Fibroblast of lung (primary cell): ENCODE results near the gene KDM2A. TPM values are rescaled to one million over a fixed set of nuclear protein-coding genes. Genes with fewer than 3 reads are reported as not detected.

Source experiments
- DNase-seq, 2 donors: peaks; one replicate each; pipeline versions ENCODE4 v3.0.0 to v3.0.0-alpha.2; 2010; ENCODE audit warnings: low read depth in 2 of 2
- H2AFZ ChIP-seq: 2 replicates; pipeline ENCODE4 v1.5.1; 2012; ENCODE audit warnings: low read length, control low read depth, inconsistent platforms
- H3K27ac ChIP-seq: 2 replicates; pipeline ENCODE4 v1.5.1; 2011; ENCODE audit warnings: low read length, control low read depth; ENCODE audit not compliant: insufficient read depth
- H3K27me3 ChIP-seq: 2 replicates; pipeline ENCODE4 v1.5.1; 2011; ENCODE audit warnings: mild to moderate bottlenecking, low read length; ENCODE audit not compliant: control insufficient read depth, insufficient read depth
- H3K36me3 ChIP-seq: 2 replicates; pipeline ENCODE4 v1.5.1; 2011; ENCODE audit warnings: low read length; ENCODE audit not compliant: control insufficient read depth, insufficient read depth
- H3K4me1 ChIP-seq: 2 replicates; pipeline ENCODE4 v1.5.1; 2011; ENCODE audit warnings: low read length; ENCODE audit not compliant: control insufficient read depth, insufficient read depth; ENCODE audit errors: extremely low read depth
- H3K4me2 ChIP-seq: 2 replicates; pipeline ENCODE4 v1.5.1; 2011; ENCODE audit warnings: low read length, control low read depth; ENCODE audit not compliant: insufficient read depth; ENCODE audit errors: extremely low read depth
- H3K4me3 ChIP-seq, 4 experiments: fragments of 200-600 bp in 1 of 4; sonication (generic) in 1 of 4; replicated peaks in 1 of 4; 2 replicates each; pipeline ENCODE4 v1.5.1; 2011 to 2016; ENCODE audit warnings: low read length in 4 of 4, low read depth in 3 of 4, mild to moderate bottlenecking in 3 of 4, control low read depth in 2 of 4, inconsistent platforms in 1 of 4, mixed read lengths in 1 of 4; ENCODE audit not compliant: insufficient read depth in 1 of 4; ENCODE audit errors: control extremely low read depth in 1 of 4
- H3K79me2 ChIP-seq: 2 replicates; pipeline ENCODE4 v1.5.1; 2012; ENCODE audit warnings: mild to moderate bottlenecking, low read length, inconsistent platforms; ENCODE audit not compliant: control insufficient read depth, insufficient read depth
- H3K9ac ChIP-seq: 2 replicates; pipeline ENCODE4 v1.5.1; 2011; ENCODE audit warnings: mild to moderate bottlenecking, low read length, control low read depth; ENCODE audit not compliant: insufficient read depth
- H3K9me3 ChIP-seq: 2 replicates; pipeline ENCODE4 v1.5.1; 2012; ENCODE audit warnings: low read depth, low read length; ENCODE audit not compliant: control insufficient read depth, insufficient read depth
- H4K20me1 ChIP-seq: 2 replicates; pipeline ENCODE4 v1.5.1; 2011; ENCODE audit warnings: low read length; ENCODE audit not compliant: control insufficient read depth, insufficient read depth; ENCODE audit errors: extremely low read depth
- EZH2 ChIP-seq: IDR thresholded peaks from 2 replicates; pipeline ENCODE4 v1.5.1; 2012; ENCODE audit warnings: low read length, control low read depth, mild to moderate bottlenecking; ENCODE audit errors: missing control alignments
- polyA plus RNA-seq, 2 donors: library from polyadenylated mRNA; depleted of rRNA in 1 of 2; stranded (reverse) in 1 of 2; unstranded in 1 of 2; fragments of >200 nt; gene quantifications; 2 replicates each; pipeline ENCODE4 v1.2.1, GENCODE V29; 2011 to 2012; ENCODE audit warnings: missing spikeins in 1 of 2
- total RNA-seq: library from RNA; depleted of rRNA; stranded (reverse); fragments of >200 nt; gene quantifications from 2 replicates; pipeline ENCODE4 v1.2.1, GENCODE V29; 2014
- TF ChIP-seq, protein P1 (sequence below), 2 donors: IDR thresholded peaks in 1 of 2; conservative IDR thresholded peaks in 1 of 2; 1 replicate in 1 of 2; 2 replicates in 1 of 2; pipeline ENCODE4 v1.5.1; 2011 to 2012; ENCODE audit warnings: low read length in 2 of 2, control low read depth in 1 of 2, inconsistent platforms in 1 of 2, low read depth in 1 of 2, mild to moderate bottlenecking in 1 of 2

Gene KDM2A
- total and polyA plus RNA-seq, 2 donors (not counting 1 experiment from before 2014, with no cell fraction given) = 36.4 to 42.6 TPM

DNA sequence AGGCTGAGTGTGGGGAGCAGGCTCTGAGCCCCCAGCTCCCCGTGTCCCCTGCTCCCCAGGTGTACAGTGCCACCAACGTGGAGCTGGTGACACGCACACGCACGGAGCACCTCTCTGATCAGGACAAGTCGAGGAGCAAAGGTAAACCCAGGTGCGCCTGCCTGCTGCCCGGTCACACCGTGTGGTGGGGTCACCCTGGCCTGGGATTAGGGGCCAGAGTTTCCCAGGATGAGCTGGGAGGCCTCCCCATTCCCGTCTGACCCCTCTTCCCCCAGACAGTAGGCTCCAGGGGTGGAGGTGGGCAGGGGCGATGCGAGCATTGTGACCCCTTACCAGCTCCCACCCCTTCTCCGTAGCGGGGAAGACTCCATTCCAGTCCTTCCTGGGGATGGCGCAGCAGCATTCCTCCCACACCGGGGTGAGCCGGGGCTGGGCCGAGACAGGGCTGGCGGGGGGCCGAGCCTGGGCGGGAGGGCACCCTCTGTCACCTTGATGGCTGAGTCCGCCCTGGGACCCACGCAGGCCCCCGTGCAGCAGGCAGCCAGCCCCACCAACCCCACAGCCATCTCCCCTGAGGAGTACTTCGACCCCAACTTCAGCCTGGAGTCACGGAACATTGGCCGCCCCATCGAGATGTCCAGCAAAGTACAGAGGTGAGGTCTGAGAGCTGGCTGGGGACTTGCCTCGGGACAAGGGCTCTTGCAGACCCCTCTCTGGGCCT is 180.6 kb downstream of the KDM2A start:
- no peak for TF ChIP-seq EZH2
- TF ChIP-seq, protein P1, sequence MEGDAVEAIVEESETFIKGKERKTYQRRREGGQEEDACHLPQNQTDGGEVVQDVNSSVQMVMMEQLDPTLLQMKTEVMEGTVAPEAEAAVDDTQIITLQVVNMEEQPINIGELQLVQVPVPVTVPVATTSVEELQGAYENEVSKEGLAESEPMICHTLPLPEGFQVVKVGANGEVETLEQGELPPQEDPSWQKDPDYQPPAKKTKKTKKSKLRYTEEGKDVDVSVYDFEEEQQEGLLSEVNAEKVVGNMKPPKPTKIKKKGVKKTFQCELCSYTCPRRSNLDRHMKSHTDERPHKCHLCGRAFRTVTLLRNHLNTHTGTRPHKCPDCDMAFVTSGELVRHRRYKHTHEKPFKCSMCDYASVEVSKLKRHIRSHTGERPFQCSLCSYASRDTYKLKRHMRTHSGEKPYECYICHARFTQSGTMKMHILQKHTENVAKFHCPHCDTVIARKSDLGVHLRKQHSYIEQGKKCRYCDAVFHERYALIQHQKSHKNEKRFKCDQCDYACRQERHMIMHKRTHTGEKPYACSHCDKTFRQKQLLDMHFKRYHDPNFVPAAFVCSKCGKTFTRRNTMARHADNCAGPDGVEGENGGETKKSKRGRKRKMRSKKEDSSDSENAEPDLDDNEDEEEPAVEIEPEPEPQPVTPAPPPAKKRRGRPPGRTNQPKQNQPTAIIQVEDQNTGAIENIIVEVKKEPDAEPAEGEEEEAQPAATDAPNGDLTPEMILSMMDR (conservative IDR thresholded peaks at IDR 0.05 in 1 of 2, IDR thresholded peaks at IDR 0.05 in 1 of 2; ENCODE audit: low read depth in 1 of 2, low read length in 2 of 2) = no peak
- Histone ChIP-seq H2AFZ (no peak overlapping the region), H4K20me1 (no peaks in the 10 kb centered on the region), H3K9me3 (no peaks in the 10 kb centered on the region), H3K27ac (no peak overlapping the region), H3K4me2 (no peak overlapping the region), H3K79me2 (no peaks in the 10 kb centered on the region), H3K9ac (no peak overlapping the region), H3K4me3 (no peak overlapping the region), H3K4me1 (peaks cover 9% of the 10 kb centered on the region), H3K27me3 (no peaks in the 10 kb centered on the region), H3K36me3 (peaks cover 11% of the 10 kb centered on the region)
- DNase-seq = no peak

DNA sequence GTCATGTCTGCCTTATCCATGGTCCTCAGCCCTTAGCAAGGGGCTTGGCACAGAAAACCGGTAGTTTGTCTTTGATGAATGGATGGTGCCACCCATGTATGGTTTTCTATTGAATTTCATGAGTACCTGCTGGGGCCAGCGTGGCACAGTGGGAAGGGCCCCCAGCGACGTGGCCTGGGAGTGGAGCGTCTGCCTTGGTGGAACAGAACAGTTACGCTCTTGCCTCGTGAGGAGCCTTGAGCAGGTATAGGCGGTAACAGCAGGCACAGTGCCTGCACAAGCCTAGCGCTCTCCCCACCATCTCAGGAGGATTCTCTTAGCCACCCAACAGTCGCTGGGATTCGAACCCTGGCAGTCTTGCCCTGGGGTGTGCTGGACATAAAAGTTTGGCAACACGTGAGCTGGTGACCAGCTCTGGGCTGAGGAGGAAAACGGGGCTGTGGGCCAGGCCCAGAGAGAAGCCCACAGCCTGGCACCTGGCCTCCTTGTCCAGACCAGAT is 181.2 kb downstream of the KDM2A start:
- DNase-seq = no peak
- Histone ChIP-seq H3K4me2 (no peak overlapping the region), H3K36me3 (peaks cover 11% of the 10 kb centered on the region)

DNA sequence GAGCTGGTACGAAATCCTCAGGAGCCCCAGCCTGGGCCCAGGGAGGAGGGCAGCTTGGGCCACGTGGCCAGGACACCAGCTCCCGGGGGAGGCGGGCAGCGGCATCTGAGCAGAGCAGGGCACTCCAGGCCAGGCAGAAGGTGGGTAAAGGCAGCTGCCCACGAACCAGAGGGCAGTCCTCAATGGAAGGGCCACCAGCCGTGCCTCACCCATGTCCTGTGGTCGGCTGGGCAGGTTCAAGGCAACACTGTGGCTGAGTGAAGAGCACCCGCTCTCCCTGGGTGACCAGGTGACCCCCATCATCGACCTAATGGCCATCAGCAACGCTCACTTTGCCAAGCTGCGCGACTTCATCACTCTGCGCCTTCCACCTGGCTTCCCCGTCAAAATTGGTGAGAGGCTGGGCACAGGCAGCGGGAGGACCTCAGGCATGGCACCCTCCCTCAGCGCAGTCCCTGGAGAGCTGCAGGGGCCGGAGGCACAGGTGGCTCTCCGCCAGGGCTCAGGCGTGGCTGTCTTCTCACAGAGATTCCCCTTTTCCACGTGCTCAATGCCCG is 181.8 kb downstream of the KDM2A start:
- no peaks in the 10 kb centered on the region for H4K20me1 ChIP-seq
- H3K4me2 ChIP-seq = no peak overlapping the region
- no peaks in the 10 kb centered on the region for H3K27me3 ChIP-seq
- peaks cover 11% of the 10 kb centered on the region for H3K36me3 ChIP-seq
- no peak for DNase-seq
- H2AFZ ChIP-seq = no peak overlapping the region
- no peaks in the 10 kb centered on the region for H3K9me3 ChIP-seq
- H3K4me1 ChIP-seq = peaks cover 9% of the 10 kb centered on the region
- H3K9ac ChIP-seq = no peak overlapping the region
- no peak overlapping the region for H3K4me3 ChIP-seq
- H3K27ac ChIP-seq = no peak overlapping the region
- H3K79me2 ChIP-seq = no peaks in the 10 kb centered on the region
- TF ChIP-seq, protein P1 (conservative IDR thresholded peaks at IDR 0.05 in 1 of 2, IDR thresholded peaks at IDR 0.05 in 1 of 2; ENCODE audit: low read depth in 1 of 2, low read length in 2 of 2) = no peak

More for the DNA sequence above, 181.2 kb downstream of the KDM2A start:
- peaks cover 9% of the 10 kb centered on the region for H3K4me1 ChIP-seq
- H3K9ac ChIP-seq = no peak overlapping the region
- H3K9me3 ChIP-seq = no peaks in the 10 kb centered on the region
- H2AFZ ChIP-seq = no peak overlapping the region
- TF ChIP-seq, protein P1 (conservative IDR thresholded peaks at IDR 0.05 in 1 of 2, IDR thresholded peaks at IDR 0.05 in 1 of 2; ENCODE audit: low read depth in 1 of 2, low read length in 2 of 2) = no peak
- no peak for TF ChIP-seq EZH2
- no peaks in the 10 kb centered on the region for H3K79me2 ChIP-seq
- H3K27ac ChIP-seq = no peak overlapping the region
- no peaks in the 10 kb centered on the region for H4K20me1 ChIP-seq
- H3K27me3 ChIP-seq = no peaks in the 10 kb centered on the region
- H3K4me3 ChIP-seq = no peak overlapping the region
